ENCODE data around the gene GRK5.

Gene GRK5

GRCh38 chr10:119339109-119339508 lies 131.7 kb downstream of the GRK5 start:
- no CpG with 5 or more reads among the region's 9 CpGs for WGBS (ENCODE audit: extremely low coverage, insufficient coverage, insufficient read length)
- H2AFZ ChIP-seq (ENCODE audit: insufficient read depth, low read length, poor library complexity), result no peak overlapping the region

GRCh38 chr10:119340893-119341458 lies 133.6 kb downstream of the GRK5 start:
- no peak overlapping the region for H3K18ac ChIP-seq (ENCODE audit: low read length)
- no peak overlapping the region for H3K4ac ChIP-seq (ENCODE audit: low read depth, low read length)
- no peak overlapping the region for H2AFZ ChIP-seq (ENCODE audit: insufficient read depth, low read length, poor library complexity)
- no peaks in the 10 kb centered on the region for H3K79me2 ChIP-seq (ENCODE audit: control insufficient read depth, insufficient read depth, low read length, poor library complexity)
- no peaks in the 10 kb centered on the region for H3K79me1 ChIP-seq (ENCODE audit: low read length)
- H2BK12ac ChIP-seq (ENCODE audit: low read length), result no peak overlapping the region
- H4K8ac ChIP-seq (ENCODE audit: low read depth, low read length), result no peak overlapping the region
- no peak overlapping the region for H3K23ac ChIP-seq (ENCODE audit: low read length)
- no peaks in the 10 kb centered on the region for H3K36me3 ChIP-seq (ENCODE audit: control insufficient read depth in 1 of 2, insufficient read depth in 2 of 2, low read length in 2 of 2)
- H3K4me2 ChIP-seq (ENCODE audit: low read length), result no peak overlapping the region
- H3K4me3 ChIP-seq (ENCODE audit: low read depth, low read length), result no peak overlapping the region
- peaks cover 2% of the 10 kb centered on the region for H3K9me3 ChIP-seq (ENCODE audit: insufficient read depth, low read depth, low read length)
- H2BK120ac ChIP-seq (ENCODE audit: insufficient read depth, low read length, poor library complexity), result no peak overlapping the region
- peaks cover 3 to 8% of the 10 kb centered on the region in 2 experiments for H3K4me1 ChIP-seq (ENCODE audit: control insufficient read depth in 1 of 2, insufficient read depth in 2 of 2, low read length in 2 of 2)
- H4K12ac ChIP-seq (ENCODE audit: low read depth, low read length), result no peak overlapping the region
- no peak overlapping the region for H2AK5ac ChIP-seq (ENCODE audit: low read length)
- DNase-seq, result no peak
- H2BK5ac ChIP-seq (ENCODE audit: low read depth, low read length, poor library complexity), result no peak overlapping the region
- no peak overlapping the region for H3K27ac ChIP-seq (ENCODE audit: low read depth, low read length)
- WGBS (ENCODE audit: extremely low coverage, insufficient coverage, insufficient read length), result no CpG with 5 or more reads among the region's 10 CpGs
- no peak overlapping the region for H4K91ac ChIP-seq (ENCODE audit: low read depth, low read length)
- H3K14ac ChIP-seq (ENCODE audit: low read length), result no peak overlapping the region
- no peaks in the 10 kb centered on the region for H3K27me3 ChIP-seq (ENCODE audit: insufficient read depth, low read length)
- no peak overlapping the region for H3K9ac ChIP-seq (ENCODE audit: low read length)

More at GRCh38 chr10:119339109-119339508, 131.7 kb downstream of the GRK5 start:
- Histone ChIP-seq H3K27ac (ENCODE audit: low read depth, low read length) (no peak overlapping the region), H3K9ac (ENCODE audit: low read length) (no peak overlapping the region), H4K8ac (ENCODE audit: low read depth, low read length) (no peak overlapping the region), H3K79me2 (ENCODE audit: control insufficient read depth, insufficient read depth, low read length, poor library complexity) (no peaks in the 10 kb centered on the region), H3K4me1 (ENCODE audit: control insufficient read depth in 1 of 2, insufficient read depth in 2 of 2, low read length in 2 of 2) (peaks cover 3 to 8% of the 10 kb centered on the region in 2 experiments), H3K23ac (ENCODE audit: low read length) (no peak overlapping the region), H2BK120ac (ENCODE audit: insufficient read depth, low read length, poor library complexity) (no peak overlapping the region), H2BK5ac (ENCODE audit: low read depth, low read length, poor library complexity) (no peak overlapping the region), H3K4ac (ENCODE audit: low read depth, low read length) (no peak overlapping the region), H3K14ac (ENCODE audit: low read length) (no peak overlapping the region), H3K27me3 (ENCODE audit: insufficient read depth, low read length) (no peaks in the 10 kb centered on the region), H3K79me1 (ENCODE audit: low read length) (no peaks in the 10 kb centered on the region), H3K18ac (ENCODE audit: low read length) (no peak overlapping the region), H2AK5ac (ENCODE audit: low read length) (no peak overlapping the region), H3K4me2 (ENCODE audit: low read length) (no peak overlapping the region), H4K91ac (ENCODE audit: low read depth, low read length) (no peak overlapping the region), H2BK12ac (ENCODE audit: low read length) (no peak overlapping the region), H4K12ac (ENCODE audit: low read depth, low read length) (no peak overlapping the region), H3K9me3 (ENCODE audit: insufficient read depth, low read depth, low read length) (peaks cover 2% of the 10 kb centered on the region), H3K36me3 (ENCODE audit: control insufficient read depth in 1 of 2, insufficient read depth in 2 of 2, low read length in 2 of 2) (no peaks in the 10 kb centered on the region), H3K4me3 (ENCODE audit: low read depth, low read length) (no peak overlapping the region)
- no peak for DNase-seq

- H2AFZ ChIP-seq (ENCODE audit: insufficient read depth, low read length, poor library complexity), result no peak overlapping the region
- H3K79me1 ChIP-seq (ENCODE audit: low read length), result no peaks in the 10 kb centered on the region
- H3K4ac ChIP-seq (ENCODE audit: low read depth, low read length), result no peak overlapping the region
- H4K12ac ChIP-seq (ENCODE audit: low read depth, low read length), result no peak overlapping the region
- H3K9ac ChIP-seq (ENCODE audit: low read length), result no peak overlapping the region
- no peak overlapping the region for H3K23ac ChIP-seq (ENCODE audit: low read length)
- H3K4me3 ChIP-seq (ENCODE audit: low read depth, low read length), result no peak overlapping the region
- no peak overlapping the region for H4K8ac ChIP-seq (ENCODE audit: low read depth, low read length)
- no peak overlapping the region for H2BK5ac ChIP-seq (ENCODE audit: low read depth, low read length, poor library complexity)
- no CpG with 5 or more reads among the region's 15 CpGs for WGBS (ENCODE audit: extremely low coverage, insufficient coverage, insufficient read length)
- H3K4me1 ChIP-seq (ENCODE audit: control insufficient read depth in 1 of 2, insufficient read depth in 2 of 2, low read length in 2 of 2), result peaks cover 3 to 8% of the 10 kb centered on the region in 2 experiments
- peaks cover under 1% of the 10 kb centered on the region for H3K9me3 ChIP-seq (ENCODE audit: insufficient read depth, low read depth, low read length)
- H3K18ac ChIP-seq (ENCODE audit: low read length), result no peak overlapping the region
- H3K79me2 ChIP-seq (ENCODE audit: control insufficient read depth, insufficient read depth, low read length, poor library complexity), result no peaks in the 10 kb centered on the region
- H3K27me3 ChIP-seq (ENCODE audit: insufficient read depth, low read length), result no peaks in the 10 kb centered on the region
- H3K27ac ChIP-seq (ENCODE audit: low read depth, low read length), result no peak overlapping the region
- H2BK120ac ChIP-seq (ENCODE audit: insufficient read depth, low read length, poor library complexity), result no peak overlapping the region
- H3K4me2 ChIP-seq (ENCODE audit: low read length), result no peak overlapping the region
- no peak overlapping the region for H4K91ac ChIP-seq (ENCODE audit: low read depth, low read length)
- no peak overlapping the region for H3K14ac ChIP-seq (ENCODE audit: low read length)
- no peaks in the 10 kb centered on the region for H3K36me3 ChIP-seq (ENCODE audit: control insufficient read depth in 1 of 2, insufficient read depth in 2 of 2, low read length in 2 of 2)
- no peak overlapping the region for H2BK12ac ChIP-seq (ENCODE audit: low read length)
- H2AK5ac ChIP-seq (ENCODE audit: low read length), result no peak overlapping the region
- peak; percentile 30 to 60 for DNase-seq
These were observed 134.3 kb downstream of the GRK5 start for GRCh38 chr10:119341459-119342301.

GRCh38 chr10:119342335-119342734 lies 135.0 kb downstream of the GRK5 start:
- Histone ChIP-seq H3K27me3 (ENCODE audit: insufficient read depth, low read length) (no peaks in the 10 kb centered on the region), H3K14ac (ENCODE audit: low read length) (no peak overlapping the region), H2BK12ac (ENCODE audit: low read length) (no peak overlapping the region), H4K91ac (ENCODE audit: low read depth, low read length) (no peak overlapping the region), H2AFZ (ENCODE audit: insufficient read depth, low read length, poor library complexity) (no peak overlapping the region), H3K9me3 (ENCODE audit: insufficient read depth, low read depth, low read length) (peaks cover 2% of the 10 kb centered on the region), H2AK5ac (ENCODE audit: low read length) (no peak overlapping the region), H3K9ac (ENCODE audit: low read length) (no peak overlapping the region), H4K8ac (ENCODE audit: low read depth, low read length) (no peak overlapping the region), H3K4me3 (ENCODE audit: low read depth, low read length) (no peak overlapping the region), H3K79me1 (ENCODE audit: low read length) (no peaks in the 10 kb centered on the region), H3K27ac (ENCODE audit: low read depth, low read length) (no peak overlapping the region), H3K4me2 (ENCODE audit: low read length) (no peak overlapping the region), H4K12ac (ENCODE audit: low read depth, low read length) (no peak overlapping the region), H3K18ac (ENCODE audit: low read length) (no peak overlapping the region), H2BK5ac (ENCODE audit: low read depth, low read length, poor library complexity) (no peak overlapping the region), H2BK120ac (ENCODE audit: insufficient read depth, low read length, poor library complexity) (no peak overlapping the region), H3K23ac (ENCODE audit: low read length) (no peak overlapping the region), H3K4ac (ENCODE audit: low read depth, low read length) (no peak overlapping the region), H3K36me3 (ENCODE audit: control insufficient read depth in 1 of 2, insufficient read depth in 2 of 2, low read length in 2 of 2) (no peaks in the 10 kb centered on the region), H3K4me1 (ENCODE audit: control insufficient read depth in 1 of 2, insufficient read depth in 2 of 2, low read length in 2 of 2) (peaks cover 3 to 8% of the 10 kb centered on the region in 2 experiments), H3K79me2 (ENCODE audit: control insufficient read depth, insufficient read depth, low read length, poor library complexity) (no peaks in the 10 kb centered on the region)
- DNase-seq, result no peak
- no CpG with 5 or more reads among the region's 9 CpGs for WGBS (ENCODE audit: extremely low coverage, insufficient coverage, insufficient read length)
